H1 (cell line): ENCODE measurements around the gene SLC1A5. TPM values are rescaled to one million over a fixed set of nuclear protein-coding genes. Genes with fewer than 3 reads are reported as not detected.

Experiments used
- BACH1 ChIP-seq: IDR thresholded peaks from 2 replicates; pipeline ENCODE4 v1.6.1; 2012; ENCODE audit warnings: low read length, improper control_type of control experiment
- CHD2 ChIP-seq: IDR thresholded peaks from 2 replicates; pipeline ENCODE4 v1.6.1; 2012; ENCODE audit warnings: low read length, improper control_type of control experiment
- SUZ12 ChIP-seq: fragments of 200-600 bp; sonication (generic); IDR thresholded peaks from 2 replicates; pipeline ENCODE4 v1.6.1; 2012; ENCODE audit warnings: mild to moderate bottlenecking, inconsistent platforms, low read length, moderate library complexity, mixed read lengths
- polyA plus RNA-seq, 7 experiments: library from polyadenylated mRNA; depleted of rRNA in 3 of 7; stranded (reverse) in 5 of 7; unstranded in 2 of 7; fragments of >200 nt in 5 of 7; fragments of 200-250 nt in 2 of 7; gene quantifications; 1 replicate in 5 of 7; 2 replicates in 1 of 7; 4 replicates in 1 of 7; pipeline versions ENCODE4 v1.2.1 to v1.2.3, GENCODE V29; 2011 to 2013; ENCODE audit warnings: missing spikeins in 2 of 7, mixed read lengths in 2 of 7
- total RNA-seq: library from RNA; stranded (reverse); fragmentation: NEBNext Ultra II Directional; extraction: Animal tissue kit (Norgen Biotek cat#: 25700); gene quantifications from 2 replicates; pipeline ENCODE4 v1.2.1, GENCODE V29; 2021

Gene SLC1A5
- total and polyA plus RNA-seq, 2 of the 8 experiments (the other 6 are each of a cell fraction or from before 2014, with no cell fraction given), result 291 to 351 TPM

- TF ChIP-seq BACH1 (no peak), SUZ12 (no peak), CHD2 (no peak)
Observed at GRCh38 chr19:46773018-46773399, 15.4 kb downstream of the SLC1A5 start (continued).
